ENCODE results near the gene MARCHF3. TPM values are rescaled to one million over a fixed set of nuclear protein-coding genes. Genes with fewer than 3 reads are reported as not detected.

MARCHF3 gene
- total RNA-seq, 4 donors from 2014 or later = 1.7 to 13.9 (median 2.5) TPM

DNA sequence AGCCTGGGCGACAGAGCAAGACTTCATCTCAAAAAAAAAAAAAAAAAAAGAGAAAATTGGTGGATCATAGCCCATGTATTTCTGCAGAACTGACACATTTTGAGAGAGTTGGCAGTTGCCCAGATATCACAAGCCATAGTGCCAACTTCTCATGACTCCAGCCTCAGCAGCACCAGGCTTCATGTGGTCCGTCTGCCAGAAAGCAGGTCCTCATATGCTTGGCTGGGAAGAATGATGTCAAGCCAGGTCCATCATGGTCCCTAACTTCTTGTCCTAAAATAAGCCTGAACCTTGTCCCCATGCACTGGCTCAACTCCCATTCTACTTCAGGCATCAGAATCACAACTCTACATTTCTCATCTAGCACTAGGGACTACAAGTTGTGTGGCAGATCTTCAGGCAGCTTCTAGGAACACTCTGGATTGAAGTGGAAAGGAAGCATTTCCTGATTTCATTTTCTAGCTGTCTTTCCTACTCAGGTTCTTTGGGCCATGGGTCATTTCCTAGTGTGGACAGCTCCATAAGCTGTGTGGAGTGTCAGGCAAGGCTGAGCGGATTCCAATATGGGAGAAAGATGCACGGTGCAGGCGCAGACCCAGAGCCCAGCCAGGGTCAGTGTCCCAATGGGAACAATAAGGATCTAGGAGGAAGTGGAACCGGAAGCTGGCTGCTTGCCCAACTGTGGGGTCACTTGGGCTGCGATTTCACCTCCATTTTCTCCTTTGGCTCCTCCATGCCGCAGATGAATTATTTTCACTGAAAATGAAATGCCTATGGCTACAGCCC is 163.3 kb downstream of the MARCHF3 start:
- Histone ChIP-seq H3K36me3 (peaks cover 0 to 8% (median 0%) of the 10 kb centered on the region in 4 donors), H3K9me3 (no peaks in the 10 kb centered on the region), H3K4me3 (no peak overlapping the region), H3K27me3 (peaks cover 0 to 65% (median 0%) of the 10 kb centered on the region in 4 donors), H3K27ac (replicated peaks in 1 of 4) (no peak overlapping the region), H3K4me1 (peaks cover 0 to 10% (median 8%) of the 10 kb centered on the region in 4 donors)
- WGBS = 82% methylated on average over 8 of the region's 8 CpGs
- no peak for TF ChIP-seq EP300 (IDR thresholded peaks at IDR 0.05)
- TF ChIP-seq, protein P1, sequence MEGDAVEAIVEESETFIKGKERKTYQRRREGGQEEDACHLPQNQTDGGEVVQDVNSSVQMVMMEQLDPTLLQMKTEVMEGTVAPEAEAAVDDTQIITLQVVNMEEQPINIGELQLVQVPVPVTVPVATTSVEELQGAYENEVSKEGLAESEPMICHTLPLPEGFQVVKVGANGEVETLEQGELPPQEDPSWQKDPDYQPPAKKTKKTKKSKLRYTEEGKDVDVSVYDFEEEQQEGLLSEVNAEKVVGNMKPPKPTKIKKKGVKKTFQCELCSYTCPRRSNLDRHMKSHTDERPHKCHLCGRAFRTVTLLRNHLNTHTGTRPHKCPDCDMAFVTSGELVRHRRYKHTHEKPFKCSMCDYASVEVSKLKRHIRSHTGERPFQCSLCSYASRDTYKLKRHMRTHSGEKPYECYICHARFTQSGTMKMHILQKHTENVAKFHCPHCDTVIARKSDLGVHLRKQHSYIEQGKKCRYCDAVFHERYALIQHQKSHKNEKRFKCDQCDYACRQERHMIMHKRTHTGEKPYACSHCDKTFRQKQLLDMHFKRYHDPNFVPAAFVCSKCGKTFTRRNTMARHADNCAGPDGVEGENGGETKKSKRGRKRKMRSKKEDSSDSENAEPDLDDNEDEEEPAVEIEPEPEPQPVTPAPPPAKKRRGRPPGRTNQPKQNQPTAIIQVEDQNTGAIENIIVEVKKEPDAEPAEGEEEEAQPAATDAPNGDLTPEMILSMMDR (IDR thresholded peaks at IDR 0.05) = no peak
- no peak for TF ChIP-seq POLR2A (IDR thresholded peaks at IDR 0.05; ENCODE audit: low read depth)
- TF ChIP-seq POLR2AphosphoS5 (IDR thresholded peaks at IDR 0.05) = no peak
- peak; percentile 42 for DNase-seq (ENCODE audit: extremely low spot score)
- intact Hi-C loops (cut with DNase I) = no loop called here

DNA sequence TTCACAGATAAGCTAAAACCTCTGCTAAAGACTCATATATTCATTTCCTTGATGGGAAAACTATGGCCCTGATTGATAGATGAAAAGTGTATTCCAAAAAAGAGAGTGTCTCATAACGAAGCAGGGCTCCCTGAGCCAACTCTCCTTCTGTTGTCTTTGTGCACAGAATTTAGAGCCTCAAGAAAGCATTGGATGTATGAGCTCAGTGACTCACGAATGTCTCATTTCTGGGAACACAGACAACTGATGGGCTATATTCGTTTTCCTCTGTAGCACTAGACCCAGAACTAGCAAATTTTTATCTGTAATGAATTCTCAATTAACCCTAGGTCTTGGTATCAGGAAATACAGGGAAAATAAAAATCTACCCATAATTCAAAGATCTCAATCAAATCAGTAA is 165.1 kb downstream of the MARCHF3 start:
- peaks cover 0 to 2% (median 0%) of the 10 kb centered on the region in 4 donors for H3K36me3 ChIP-seq
- intact Hi-C loops (cut with DNase I) = no loop called here
- TF ChIP-seq EP300 (IDR thresholded peaks at IDR 0.05) (no peak), POLR2AphosphoS5 (IDR thresholded peaks at IDR 0.05) (no peak), POLR2A (IDR thresholded peaks at IDR 0.05; ENCODE audit: low read depth) (no peak)
- TF ChIP-seq, protein P1 (IDR thresholded peaks at IDR 0.05) = no peak
- H3K27ac ChIP-seq (replicated peaks in 1 of 4) = no peak overlapping the region
- peaks cover 0 to 47% (median 0%) of the 10 kb centered on the region in 4 donors for H3K27me3 ChIP-seq
- H3K4me1 ChIP-seq = peaks cover 0 to 10% (median 8%) of the 10 kb centered on the region in 4 donors
- WGBS = 69% methylated on average over 3 of the region's 3 CpGs
- H3K9me3 ChIP-seq = no peaks in the 10 kb centered on the region
- DNase-seq (ENCODE audit: extremely low spot score) = peak; percentile 31
- no peak overlapping the region for H3K4me3 ChIP-seq

DNA sequence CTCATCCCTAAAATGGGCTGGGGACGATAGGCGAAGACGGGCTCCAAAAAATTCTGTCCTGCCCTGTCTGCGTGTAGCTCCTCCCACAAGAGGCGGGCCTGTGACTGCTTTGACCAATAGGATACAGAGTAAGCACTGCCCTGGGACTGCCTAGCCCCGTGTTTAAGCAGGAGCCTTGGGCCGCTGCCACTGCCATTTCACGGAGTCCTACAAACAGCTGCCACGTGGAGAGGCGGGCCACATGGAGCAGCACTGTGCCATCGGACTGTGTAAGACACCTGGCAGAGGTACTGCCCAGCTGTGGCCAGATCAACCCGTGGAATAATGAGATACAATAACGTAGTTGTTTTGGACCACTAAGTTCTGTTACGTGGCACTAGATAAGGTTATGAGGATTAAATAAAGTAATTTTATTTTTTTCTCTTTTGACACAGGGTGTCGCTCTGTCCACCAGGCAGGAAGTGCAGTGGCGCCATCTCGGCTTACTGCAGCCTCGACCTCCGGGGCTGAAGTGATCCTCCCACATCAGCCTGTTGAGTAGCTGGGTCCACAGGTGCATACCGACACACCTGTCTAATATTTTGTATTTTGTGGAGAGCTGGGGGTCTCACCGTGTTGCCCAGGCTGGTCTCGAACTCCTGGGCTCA is 166.2 kb downstream of the MARCHF3 start:
- Histone ChIP-seq H3K27me3 (peaks cover 0 to 37% (median 0%) of the 10 kb centered on the region in 4 donors), H3K36me3 (no peaks in the 10 kb centered on the region), H3K4me3 (no peak overlapping the region), H3K27ac (replicated peaks in 1 of 4) (no peak overlapping the region), H3K9me3 (no peaks in the 10 kb centered on the region), H3K4me1 (peaks cover 0 to 7% (median 6%) of the 10 kb centered on the region in 4 donors)
- DNase-seq (ENCODE audit: extremely low spot score) = peak; percentile 88
- WGBS = 90% methylated on average over 21 of the region's 22 CpGs
- intact Hi-C loops (cut with DNase I) = no loop called here
- no peak for TF ChIP-seq POLR2A (IDR thresholded peaks at IDR 0.05; ENCODE audit: low read depth)
- TF ChIP-seq EP300 (IDR thresholded peaks at IDR 0.05) = no peak
- TF ChIP-seq, protein P1 (IDR thresholded peaks at IDR 0.05) = no peak
- no peak for TF ChIP-seq POLR2AphosphoS5 (IDR thresholded peaks at IDR 0.05)

DNA sequence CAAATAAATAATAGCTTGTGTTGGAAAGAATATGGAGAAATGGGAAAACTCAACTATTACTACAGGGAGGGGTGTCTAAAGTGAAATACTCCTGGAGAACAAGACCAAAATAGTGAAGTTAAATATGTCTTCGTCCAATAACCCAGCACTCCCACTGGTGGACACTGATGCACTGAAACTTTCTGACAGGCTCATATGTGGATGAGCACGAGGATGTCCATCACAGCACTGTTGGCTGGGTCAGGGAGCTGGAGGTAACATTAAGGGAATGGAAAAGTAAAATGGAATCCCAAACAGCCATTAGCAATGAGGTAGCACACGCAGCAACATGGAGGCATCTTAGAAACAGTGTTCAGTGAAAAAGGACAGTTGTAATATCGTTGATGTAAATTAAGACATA is 167.0 kb downstream of the MARCHF3 start:
- peak; percentile 10 for DNase-seq (ENCODE audit: extremely low spot score)
- Histone ChIP-seq H3K4me1 (no peaks in the 10 kb centered on the region), H3K27me3 (peaks cover 0 to 34% (median 0%) of the 10 kb centered on the region in 4 donors), H3K27ac (replicated peaks in 1 of 4) (no peak overlapping the region), H3K36me3 (no peaks in the 10 kb centered on the region), H3K9me3 (no peaks in the 10 kb centered on the region), H3K4me3 (no peak overlapping the region)
- intact Hi-C loops (cut with DNase I) = no loop called here
- over 99% methylated on average over 4 of the region's 4 CpGs for WGBS
- TF ChIP-seq POLR2A (IDR thresholded peaks at IDR 0.05; ENCODE audit: low read depth) (no peak), POLR2AphosphoS5 (IDR thresholded peaks at IDR 0.05) (no peak), EP300 (IDR thresholded peaks at IDR 0.05) (no peak)
- TF ChIP-seq, protein P1 (IDR thresholded peaks at IDR 0.05) = no peak

Measured in esophagus muscularis mucosa (tissue), 4 donors.